ENCODE measurements around the gene CASK. TPM values are rescaled to one million over a fixed set of nuclear protein-coding genes. Genes with fewer than 3 reads are reported as not detected.

CASK gene
- total RNA-seq, 2 donors from 2014 or later: 90.8 to 107 TPM

- Histone ChIP-seq H3K36me3 (no peaks in the 10 kb centered on the region), H3K4me3 (no peak overlapping the region), H3K9ac (ENCODE audit: low read depth in 2 of 2, low read length in 2 of 2) (no peak overlapping the region), H3K27me3 (no peaks in the 10 kb centered on the region), H3K27ac (no peak overlapping the region), H3K4me1 (no peaks in the 10 kb centered on the region), H3K9me3 (no peaks in the 10 kb centered on the region)
- no peak for TF ChIP-seq CTCF (IDR thresholded peaks at IDR 0.05)
- intact Hi-C loops (cut with DNase I): no loop called here
- DNase-seq: no peak
These were observed 293.3 kb downstream of the CASK start for GRCh38 chrX:41630091-41630490.

- Histone ChIP-seq H3K9me3 (no peaks in the 10 kb centered on the region), H3K4me1 (no peaks in the 10 kb centered on the region), H3K4me3 (no peak overlapping the region), H3K36me3 (no peaks in the 10 kb centered on the region), H3K27ac (no peak overlapping the region), H3K27me3 (no peaks in the 10 kb centered on the region), H3K9ac (ENCODE audit: low read depth in 2 of 2, low read length in 2 of 2) (no peak overlapping the region)
- TF ChIP-seq CTCF (IDR thresholded peaks at IDR 0.05): no peak
- no peak for DNase-seq
- intact Hi-C loops (cut with DNase I): no loop called here
These were observed 293.8 kb downstream of the CASK start for GRCh38 chrX:41629539-41629938.

- Histone ChIP-seq H3K27ac (no peak overlapping the region), H3K36me3 (no peaks in the 10 kb centered on the region), H3K27me3 (no peaks in the 10 kb centered on the region), H3K4me1 (no peaks in the 10 kb centered on the region), H3K9ac (ENCODE audit: low read depth in 2 of 2, low read length in 2 of 2) (no peak overlapping the region), H3K4me3 (no peak overlapping the region), H3K9me3 (no peaks in the 10 kb centered on the region)
- intact Hi-C loops (cut with DNase I): no loop called here
- DNase-seq: no peak
- TF ChIP-seq CTCF (IDR thresholded peaks at IDR 0.05): no peak
These were observed 302.1 kb downstream of the CASK start for GRCh38 chrX:41621222-41621723.

- intact Hi-C loops (cut with DNase I): no loop called here
- H3K4me1 ChIP-seq: no peaks in the 10 kb centered on the region
- no peak overlapping the region for H3K4me3 ChIP-seq
- H3K27ac ChIP-seq: no peak overlapping the region
- DNase-seq: no peak
- no peaks in the 10 kb centered on the region for H3K27me3 ChIP-seq
- H3K9me3 ChIP-seq: no peaks in the 10 kb centered on the region
- H3K9ac ChIP-seq (ENCODE audit: low read depth in 2 of 2, low read length in 2 of 2): no peak overlapping the region
- TF ChIP-seq CTCF (IDR thresholded peaks at IDR 0.05): no peak
- H3K36me3 ChIP-seq: no peaks in the 10 kb centered on the region
These were observed 304.1 kb downstream of the CASK start for GRCh38 chrX:41619221-41619620.

GRCh38 chrX:41616935-41617334 is 306.4 kb downstream of the CASK start:
- Histone ChIP-seq H3K4me3 (no peak overlapping the region), H3K36me3 (no peaks in the 10 kb centered on the region), H3K9ac (ENCODE audit: low read depth in 2 of 2, low read length in 2 of 2) (no peak overlapping the region), H3K4me1 (no peaks in the 10 kb centered on the region), H3K27me3 (no peaks in the 10 kb centered on the region), H3K9me3 (no peaks in the 10 kb centered on the region), H3K27ac (no peak overlapping the region)
- intact Hi-C loops (cut with DNase I): no loop called here
- no peak for DNase-seq
- TF ChIP-seq CTCF (IDR thresholded peaks at IDR 0.05): no peak

- H3K9me3 ChIP-seq: no peaks in the 10 kb centered on the region
- no peak for TF ChIP-seq CTCF (IDR thresholded peaks at IDR 0.05)
- no peaks in the 10 kb centered on the region for H3K27me3 ChIP-seq
- no peak overlapping the region for H3K27ac ChIP-seq
- no peaks in the 10 kb centered on the region for H3K36me3 ChIP-seq
- no peak overlapping the region for H3K9ac ChIP-seq (ENCODE audit: low read depth in 2 of 2, low read length in 2 of 2)
- no peaks in the 10 kb centered on the region for H3K4me1 ChIP-seq
- no peak overlapping the region for H3K4me3 ChIP-seq
- intact Hi-C loops (cut with DNase I): no loop called here
- DNase-seq: no peak
These were observed 307.1 kb downstream of the CASK start for GRCh38 chrX:41616255-41616654.
